Omental fat pad (tissue), 4 donors: ENCODE measurements around the gene AATK. TPM values are rescaled to one million over a fixed set of nuclear protein-coding genes. Genes with fewer than 3 reads are reported as not detected.

Source experiments
- ATAC-seq: fragments of 150-250 bp; one replicate; pipeline ENCODE4 v1.9.1; 2016; ENCODE audit warnings: mild to moderate bottlenecking, moderate library complexity; ENCODE audit not compliant: low FRiP score
- DNase-seq: peaks from one replicate; pipeline ENCODE4 v3.0.0-alpha.2; 2019; ENCODE audit warnings: low spot score
- total RNA-seq, 4 donors: library from RNA; depleted of rRNA; stranded (reverse); fragments of >200 nt; gene quantifications; one replicate each; pipeline ENCODE4 v1.1.0, GENCODE V29; 2016
- TF ChIP-seq, protein P1 (sequence below), 3 donors: fragments of 450-650 bp; IDR thresholded peaks; one replicate each; pipeline ENCODE4 v1.5.1; 2016 to 2017; ENCODE audit warnings: antibody characterized with exemption in 3 of 3, mild to moderate bottlenecking in 3 of 3, moderate library complexity in 2 of 3

Gene AATK
- total RNA-seq, 4 donors from 2014 or later = 1.3 to 6.0 (median 3.1) TPM

DNA sequence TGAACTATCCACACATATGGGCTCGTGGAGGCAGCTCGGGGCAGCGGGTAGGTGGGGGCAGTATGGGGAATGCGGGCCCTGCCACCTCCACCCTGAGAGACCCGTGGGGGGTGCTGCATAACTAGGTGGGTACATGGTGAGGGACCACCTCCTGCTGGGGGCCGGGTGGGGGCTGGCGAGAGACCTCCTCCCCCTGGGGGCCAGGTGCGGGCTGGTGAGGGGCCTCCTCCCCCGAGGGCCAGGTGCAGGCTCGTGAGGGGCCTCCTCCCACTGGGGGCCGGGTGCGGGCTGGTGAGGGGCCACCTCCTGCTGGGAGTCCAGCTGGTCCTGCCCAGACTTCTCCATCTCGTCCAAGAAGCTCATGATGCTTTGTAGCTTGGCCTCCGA lies 31.4 kb upstream of the AATK start:
- TF ChIP-seq, protein P1, sequence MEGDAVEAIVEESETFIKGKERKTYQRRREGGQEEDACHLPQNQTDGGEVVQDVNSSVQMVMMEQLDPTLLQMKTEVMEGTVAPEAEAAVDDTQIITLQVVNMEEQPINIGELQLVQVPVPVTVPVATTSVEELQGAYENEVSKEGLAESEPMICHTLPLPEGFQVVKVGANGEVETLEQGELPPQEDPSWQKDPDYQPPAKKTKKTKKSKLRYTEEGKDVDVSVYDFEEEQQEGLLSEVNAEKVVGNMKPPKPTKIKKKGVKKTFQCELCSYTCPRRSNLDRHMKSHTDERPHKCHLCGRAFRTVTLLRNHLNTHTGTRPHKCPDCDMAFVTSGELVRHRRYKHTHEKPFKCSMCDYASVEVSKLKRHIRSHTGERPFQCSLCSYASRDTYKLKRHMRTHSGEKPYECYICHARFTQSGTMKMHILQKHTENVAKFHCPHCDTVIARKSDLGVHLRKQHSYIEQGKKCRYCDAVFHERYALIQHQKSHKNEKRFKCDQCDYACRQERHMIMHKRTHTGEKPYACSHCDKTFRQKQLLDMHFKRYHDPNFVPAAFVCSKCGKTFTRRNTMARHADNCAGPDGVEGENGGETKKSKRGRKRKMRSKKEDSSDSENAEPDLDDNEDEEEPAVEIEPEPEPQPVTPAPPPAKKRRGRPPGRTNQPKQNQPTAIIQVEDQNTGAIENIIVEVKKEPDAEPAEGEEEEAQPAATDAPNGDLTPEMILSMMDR (IDR thresholded peaks at IDR 0.05) = no peak
- DNase-seq = no peak
- ATAC-seq = no peak

DNA sequence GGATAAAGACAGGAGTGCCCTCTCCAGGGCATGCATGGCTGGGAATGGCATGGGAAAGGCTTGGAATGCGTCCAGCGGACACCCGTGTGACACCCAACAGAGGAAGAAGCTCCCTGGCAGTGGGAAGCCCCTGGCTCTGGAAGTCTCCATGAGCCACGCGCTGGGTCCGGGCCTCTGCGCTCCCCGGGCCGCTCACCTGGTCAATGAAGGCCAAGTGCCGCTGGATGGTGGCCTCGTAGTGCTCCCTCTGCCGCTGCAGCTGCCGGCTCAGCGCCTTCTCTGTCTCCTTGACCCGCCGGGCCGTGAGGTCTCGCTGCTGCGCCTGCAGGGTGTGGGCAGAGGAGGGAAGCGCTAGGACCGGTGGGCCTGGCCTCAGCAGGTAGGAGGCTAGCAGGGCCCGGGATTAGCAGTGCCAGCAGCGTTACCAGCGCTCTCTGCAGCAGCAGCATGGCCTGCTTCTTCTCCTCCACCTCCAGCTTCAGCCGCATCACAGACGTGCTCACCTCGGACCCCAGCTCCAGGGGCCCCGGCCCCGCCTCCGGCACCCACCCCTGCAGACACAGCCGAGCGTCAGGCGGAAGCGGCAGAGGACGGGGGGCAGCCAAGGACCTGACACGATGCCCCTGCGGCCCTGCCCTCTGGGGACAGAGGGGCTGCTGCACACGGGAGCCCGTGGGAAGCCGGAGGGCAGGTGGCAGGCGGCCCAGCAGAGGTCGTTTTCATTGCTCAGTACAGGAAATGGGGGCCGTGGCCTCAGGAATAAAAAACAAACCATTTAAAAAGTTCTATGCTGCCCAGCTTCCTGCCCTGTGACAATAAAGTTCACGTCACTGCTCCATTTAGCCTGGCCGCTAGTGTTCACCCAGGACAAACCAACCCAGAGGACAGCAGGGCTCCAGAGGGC lies 30.7 kb upstream of the AATK start:
- TF ChIP-seq, protein P1 (IDR thresholded peaks at IDR 0.05) = no peak
- ATAC-seq (no peak), DNase-seq (no peak)

DNA sequence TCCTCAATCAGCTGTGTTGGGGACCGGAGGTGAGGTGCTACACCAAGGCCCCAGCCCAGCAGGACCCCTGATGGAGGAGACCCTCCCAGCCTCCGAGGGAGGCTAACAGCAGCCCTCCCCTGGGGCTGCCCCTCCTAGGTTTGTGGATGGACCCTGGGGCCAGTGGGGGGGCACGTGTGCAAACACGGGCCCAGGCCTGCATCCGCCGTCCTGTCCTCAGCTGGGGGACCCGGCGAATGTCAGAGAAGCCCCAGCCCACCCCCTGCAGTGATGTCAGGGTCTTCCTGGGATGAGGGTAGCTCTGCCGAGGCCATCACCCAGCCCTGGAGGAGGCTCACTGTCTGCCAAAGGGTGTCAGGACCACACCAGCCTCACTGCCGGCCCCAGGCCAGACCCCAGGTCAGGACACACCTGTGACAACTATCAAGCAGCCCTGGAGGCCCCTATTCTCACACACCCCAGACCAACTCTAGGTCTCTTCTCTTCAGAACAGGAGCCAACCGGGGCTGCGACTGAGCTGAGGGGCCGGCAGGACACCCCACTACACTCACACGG lies 30.0 kb upstream of the AATK start:
- ATAC-seq (no peak), DNase-seq (no peak)
- TF ChIP-seq, protein P1 (IDR thresholded peaks at IDR 0.05) = no peak

DNA sequence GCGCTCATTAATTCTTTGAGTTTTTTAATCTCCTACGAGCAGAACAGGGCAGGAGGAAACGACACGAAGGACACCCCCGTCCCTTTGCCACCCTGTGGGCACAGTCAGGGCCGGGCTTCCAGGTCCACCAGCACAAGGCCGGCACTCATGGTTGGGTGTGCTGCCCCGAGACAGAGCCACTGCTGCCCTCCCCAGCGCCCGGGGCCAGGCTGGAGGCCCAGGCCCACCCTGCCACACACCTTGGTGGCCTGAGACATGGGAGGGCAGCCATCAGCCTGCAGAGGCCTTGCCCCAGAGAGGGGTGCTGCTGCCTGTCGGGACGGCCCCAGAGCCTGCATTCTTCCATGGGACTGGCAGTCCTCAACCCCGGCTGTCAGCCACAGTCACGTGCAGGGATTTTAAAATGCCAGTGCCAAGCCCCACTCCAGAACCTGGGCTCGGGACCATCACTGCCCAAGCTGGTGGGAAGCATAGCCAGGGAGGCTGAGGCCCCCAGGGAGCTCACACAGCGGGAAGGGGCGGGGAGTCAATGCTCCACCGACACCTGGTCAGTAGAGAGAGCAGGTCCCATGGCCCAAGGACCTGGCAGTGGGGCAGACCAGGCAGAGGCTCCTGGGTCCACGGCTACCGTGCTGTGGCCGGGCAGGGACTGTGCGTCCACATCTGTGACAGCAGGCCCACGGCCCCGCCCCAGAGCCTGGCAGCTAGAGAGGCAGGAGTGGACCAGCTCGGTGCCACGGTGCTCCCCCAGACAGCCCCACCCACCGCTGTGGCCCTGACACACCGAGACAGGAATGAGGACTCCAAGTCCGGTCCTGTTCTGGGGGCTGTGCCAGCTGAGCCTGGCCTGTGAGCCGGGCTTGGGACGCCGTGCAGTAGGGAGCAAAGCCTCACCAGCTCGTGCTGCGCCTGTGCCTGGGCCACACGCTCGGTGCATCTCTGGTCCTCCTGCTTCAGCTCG lies 29.2 kb upstream of the AATK start:
- TF ChIP-seq, protein P1 (IDR thresholded peaks at IDR 0.05) = no peak
- ATAC-seq (no peak), DNase-seq (no peak)

DNA sequence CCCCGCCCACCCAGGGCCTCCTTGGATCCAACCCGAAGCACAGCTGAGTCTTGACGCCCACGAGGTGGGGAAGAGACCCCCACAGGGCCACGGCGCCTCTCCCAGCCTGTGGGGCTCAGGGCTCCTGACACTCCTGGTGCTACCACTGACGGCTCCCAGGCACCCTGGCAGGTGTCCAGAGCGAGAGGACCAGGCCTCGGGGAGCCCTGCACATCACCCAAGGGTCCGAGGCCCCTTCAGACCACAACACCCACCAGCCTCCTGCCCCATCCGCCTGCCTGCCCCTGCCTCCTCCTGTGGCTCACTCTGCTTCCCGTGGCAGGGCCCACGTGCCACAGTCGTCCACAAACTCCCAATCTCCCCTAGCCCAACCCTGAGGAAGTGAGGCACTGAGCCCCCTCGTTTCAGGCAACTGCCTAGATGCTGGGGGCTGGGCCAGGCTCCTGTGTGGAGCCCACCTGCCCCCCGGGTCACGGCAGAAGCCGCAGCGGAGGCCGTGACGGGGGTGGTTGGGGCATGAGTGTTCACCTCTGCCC lies 28.3 kb upstream of the AATK start:
- ATAC-seq = no peak
- TF ChIP-seq, protein P1 (IDR thresholded peaks at IDR 0.05) = no peak
- DNase-seq = no peak

DNA sequence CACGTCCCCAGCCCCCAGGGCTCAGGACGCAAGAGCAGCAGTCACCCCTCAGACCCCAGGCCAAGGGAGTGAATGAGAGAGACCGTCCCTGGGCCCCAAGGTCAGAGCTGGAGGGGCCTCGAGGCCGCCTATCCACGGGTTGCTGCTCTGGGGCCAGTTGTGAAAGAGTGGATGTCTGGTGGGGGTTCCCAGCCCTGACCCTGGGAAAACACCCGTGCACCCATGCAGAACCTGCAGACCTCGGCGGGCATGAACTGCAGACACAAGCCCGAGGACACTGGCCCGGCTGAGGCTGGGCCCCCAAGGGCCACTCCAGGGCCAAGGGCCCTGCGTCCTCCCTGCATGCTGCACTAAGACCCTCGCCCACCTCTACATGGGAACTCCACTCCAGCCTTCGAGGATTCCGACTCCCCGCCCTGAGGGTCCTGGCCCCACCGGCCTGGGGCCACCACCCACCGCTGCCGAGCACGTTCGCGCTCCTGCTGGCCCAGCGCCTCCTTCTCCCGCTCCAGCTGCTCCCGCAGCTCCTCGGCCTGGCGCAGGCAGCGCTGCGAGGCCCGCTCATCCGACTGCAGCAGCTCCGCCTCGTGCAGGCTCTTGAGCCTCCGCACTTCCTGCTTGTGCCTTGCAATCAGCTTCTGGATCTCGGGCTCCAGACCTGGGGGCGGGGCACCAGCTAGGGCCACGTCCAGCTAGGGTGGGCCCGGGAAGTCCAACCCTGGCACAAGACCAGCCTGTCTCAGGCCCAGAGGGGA lies 27.6 kb upstream of the AATK start:
- TF ChIP-seq, protein P1 (IDR thresholded peaks at IDR 0.05) = no peak
- DNase-seq (no peak), ATAC-seq (no peak)
